Omental fat pad (tissue), 4 donors: ENCODE data around the gene METTL8. TPM values are rescaled to one million over a fixed set of nuclear protein-coding genes. Genes with fewer than 3 reads are reported as not detected.
"Not testable (repeated sequence)": the region's sequence is repeated elsewhere in the genome, so short reads cannot be mapped to it uniquely, and the experiment has no call there.

ENCODE experiments used
- ATAC-seq: fragments of 150-250 bp; one replicate; pipeline ENCODE4 v1.9.1; 2016; ENCODE audit warnings: mild to moderate bottlenecking, moderate library complexity; ENCODE audit not compliant: low FRiP score
- DNase-seq: peaks from one replicate; pipeline ENCODE4 v3.0.0-alpha.2; 2019; ENCODE audit warnings: low spot score
- total RNA-seq, 4 donors: library from RNA; depleted of rRNA; stranded (reverse); fragments of >200 nt; gene quantifications; one replicate each; pipeline ENCODE4 v1.1.0, GENCODE V29; 2016
- TF ChIP-seq, protein P1 (sequence below), 3 donors: fragments of 450-650 bp; IDR thresholded peaks; one replicate each; pipeline ENCODE4 v1.5.1; 2016 to 2017; ENCODE audit warnings: antibody characterized with exemption in 3 of 3, mild to moderate bottlenecking in 3 of 3, moderate library complexity in 2 of 3

METTL8 gene
- total RNA-seq, 4 donors from 2014 or later = 10.7 to 25.0 (median 19.0) TPM

DNA sequence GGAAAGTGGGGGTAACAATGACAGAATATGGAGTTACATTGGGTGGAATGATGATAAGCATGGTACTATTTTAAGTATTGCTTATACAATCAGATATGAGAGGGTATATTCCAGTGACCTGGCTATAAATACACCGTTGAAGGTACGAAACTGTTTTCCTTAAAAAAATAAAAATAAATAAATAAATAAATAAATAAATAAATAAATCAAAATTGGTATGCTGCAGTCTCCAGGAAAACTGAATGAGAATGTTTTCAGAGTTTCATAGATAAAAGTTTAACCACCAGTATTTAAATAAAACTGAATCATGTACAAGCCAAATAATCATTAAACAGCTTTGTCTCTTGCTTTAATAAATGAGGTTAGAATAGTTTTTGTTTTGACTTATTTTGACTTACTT, 71.4 kb downstream of the METTL8 start:
- DNase-seq (no peak), ATAC-seq (no peak)
- TF ChIP-seq, protein P1, sequence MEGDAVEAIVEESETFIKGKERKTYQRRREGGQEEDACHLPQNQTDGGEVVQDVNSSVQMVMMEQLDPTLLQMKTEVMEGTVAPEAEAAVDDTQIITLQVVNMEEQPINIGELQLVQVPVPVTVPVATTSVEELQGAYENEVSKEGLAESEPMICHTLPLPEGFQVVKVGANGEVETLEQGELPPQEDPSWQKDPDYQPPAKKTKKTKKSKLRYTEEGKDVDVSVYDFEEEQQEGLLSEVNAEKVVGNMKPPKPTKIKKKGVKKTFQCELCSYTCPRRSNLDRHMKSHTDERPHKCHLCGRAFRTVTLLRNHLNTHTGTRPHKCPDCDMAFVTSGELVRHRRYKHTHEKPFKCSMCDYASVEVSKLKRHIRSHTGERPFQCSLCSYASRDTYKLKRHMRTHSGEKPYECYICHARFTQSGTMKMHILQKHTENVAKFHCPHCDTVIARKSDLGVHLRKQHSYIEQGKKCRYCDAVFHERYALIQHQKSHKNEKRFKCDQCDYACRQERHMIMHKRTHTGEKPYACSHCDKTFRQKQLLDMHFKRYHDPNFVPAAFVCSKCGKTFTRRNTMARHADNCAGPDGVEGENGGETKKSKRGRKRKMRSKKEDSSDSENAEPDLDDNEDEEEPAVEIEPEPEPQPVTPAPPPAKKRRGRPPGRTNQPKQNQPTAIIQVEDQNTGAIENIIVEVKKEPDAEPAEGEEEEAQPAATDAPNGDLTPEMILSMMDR (IDR thresholded peaks at IDR 0.05) = no peak

DNA sequence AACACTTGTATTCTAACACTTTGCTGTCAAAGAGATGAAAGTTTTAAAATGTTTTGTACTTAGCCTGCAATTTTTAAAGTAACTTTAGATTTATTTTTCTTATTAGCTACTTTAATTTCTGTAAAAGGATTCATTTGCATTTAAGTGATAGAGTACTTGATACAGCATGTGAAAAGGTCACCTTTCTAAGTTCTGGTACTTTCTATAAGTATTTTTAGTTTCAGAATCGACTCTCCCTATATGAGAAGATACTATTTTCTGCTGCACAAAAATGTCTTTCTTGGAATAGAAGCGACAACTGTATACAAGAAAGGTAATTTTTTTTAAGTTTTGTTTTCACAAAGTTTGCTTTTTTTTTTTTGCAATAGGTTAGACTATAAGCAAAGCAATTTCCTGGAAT, 72.9 kb downstream of the METTL8 start:
- DNase-seq = no peak
- ATAC-seq = no peak
- TF ChIP-seq, protein P1 (IDR thresholded peaks at IDR 0.05) = no peak

DNA sequence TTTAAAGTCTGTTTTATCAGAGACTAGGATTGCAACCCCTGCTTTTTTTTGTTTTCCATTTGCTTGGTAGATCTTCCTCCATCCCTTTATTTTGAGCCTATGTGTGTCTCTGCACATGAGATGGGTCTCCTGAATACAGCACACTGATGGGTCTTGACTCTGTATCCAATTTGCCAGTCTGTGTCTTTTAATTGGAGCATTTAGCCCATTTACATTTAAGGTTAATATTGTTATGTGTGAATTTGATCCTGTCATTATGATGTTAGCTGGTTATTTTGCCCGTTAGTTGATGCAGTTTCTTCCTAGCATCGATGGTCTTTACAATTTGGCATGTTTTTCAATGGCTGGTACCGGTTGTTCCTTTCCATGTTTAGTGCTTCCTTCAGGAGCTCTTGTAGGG, 80.0 kb downstream of the METTL8 start:
- ATAC-seq = not testable (repeated sequence)

DNA sequence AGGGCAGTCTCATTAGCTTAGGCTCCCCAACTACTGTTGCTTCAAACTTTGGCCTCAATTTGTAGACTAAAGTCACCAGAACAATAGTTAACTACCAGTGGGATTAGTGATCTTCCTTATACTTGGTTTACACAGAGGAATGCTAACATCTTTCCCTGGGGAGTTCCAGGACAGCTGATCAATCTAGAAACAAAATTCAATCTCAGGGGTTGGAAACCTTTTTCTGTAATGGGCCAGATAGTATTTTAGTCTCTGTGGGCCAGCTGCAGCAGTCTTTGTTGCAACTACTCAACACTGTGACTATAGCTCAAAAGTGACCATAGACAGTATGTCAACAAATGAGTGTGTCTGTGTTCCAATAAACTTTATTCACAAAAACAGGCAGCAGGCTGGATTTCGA, 85.7 kb downstream of the METTL8 start:
- ATAC-seq = no peak

More for the DNA sequence above, 80.0 kb downstream of the METTL8 start:
- not testable (repeated sequence) for DNase-seq

DNA sequence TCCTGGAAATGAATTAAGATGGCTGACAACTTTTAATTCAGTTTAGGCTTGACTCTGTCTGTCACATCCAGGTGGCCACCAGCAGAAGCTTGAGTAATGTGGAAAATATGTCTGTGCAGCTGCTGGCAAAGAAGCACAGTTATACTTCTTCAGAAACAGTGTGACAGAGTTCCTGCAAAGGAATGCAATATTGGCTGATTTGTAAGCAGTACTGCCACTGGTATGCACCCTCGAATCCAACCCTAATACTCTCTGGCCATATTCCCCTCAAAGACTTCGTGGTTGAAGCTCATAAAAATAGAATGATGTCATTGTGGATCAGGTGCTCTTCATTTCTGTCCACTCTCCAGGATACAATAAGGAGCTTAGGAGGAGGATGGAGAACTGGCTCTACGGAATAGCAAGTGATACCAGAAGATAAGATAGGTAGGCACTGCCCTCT, 86.2 kb downstream of the METTL8 start:
- ATAC-seq = no peak
- DNase-seq = no peak
- TF ChIP-seq, protein P1 (IDR thresholded peaks at IDR 0.05) = no peak

More for the DNA sequence above, 85.7 kb downstream of the METTL8 start:
- DNase-seq = no peak
- TF ChIP-seq, protein P1 (IDR thresholded peaks at IDR 0.05) = no peak

DNA sequence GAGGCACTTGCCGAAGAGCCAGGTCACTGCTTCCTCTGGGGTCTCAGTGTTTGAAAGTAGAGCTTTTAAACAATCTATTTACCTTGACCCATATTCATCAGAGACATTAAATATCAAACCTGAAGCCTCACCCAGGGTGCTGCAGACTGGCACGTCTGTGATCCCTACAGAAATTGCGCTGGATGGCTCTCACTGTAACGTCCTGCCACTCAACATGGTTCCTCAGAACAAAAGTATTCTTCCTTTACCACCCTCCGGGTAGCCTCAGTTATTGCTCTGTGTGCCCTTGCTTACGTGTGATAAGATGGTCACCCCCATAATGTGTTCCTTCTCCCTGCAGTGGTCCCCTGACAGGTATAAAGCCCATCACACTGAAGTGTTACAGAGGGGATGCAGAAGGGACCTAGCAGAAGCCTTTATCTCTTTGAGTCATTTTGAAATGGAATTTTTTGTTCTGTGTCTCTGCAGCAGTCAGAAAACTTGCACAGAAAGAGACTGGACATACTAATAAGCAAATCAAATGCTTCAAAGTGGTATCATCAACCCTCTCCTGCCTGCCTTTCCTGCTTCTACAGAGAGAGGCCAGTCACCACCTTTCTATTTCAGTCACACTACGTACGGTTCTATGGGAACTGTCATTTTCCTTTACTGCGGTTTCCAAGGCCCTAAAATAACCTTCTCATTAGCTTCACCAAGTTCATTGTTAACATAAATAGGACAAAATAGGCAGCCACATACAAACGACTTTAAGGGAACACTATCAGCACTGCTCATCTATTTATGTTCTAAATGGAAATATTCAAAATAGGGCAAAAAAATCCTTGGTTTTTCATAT, 86.8 kb downstream of the METTL8 start:
- TF ChIP-seq, protein P1 (IDR thresholded peaks at IDR 0.05) = no peak
- no peak for ATAC-seq
- no peak for DNase-seq

DNA sequence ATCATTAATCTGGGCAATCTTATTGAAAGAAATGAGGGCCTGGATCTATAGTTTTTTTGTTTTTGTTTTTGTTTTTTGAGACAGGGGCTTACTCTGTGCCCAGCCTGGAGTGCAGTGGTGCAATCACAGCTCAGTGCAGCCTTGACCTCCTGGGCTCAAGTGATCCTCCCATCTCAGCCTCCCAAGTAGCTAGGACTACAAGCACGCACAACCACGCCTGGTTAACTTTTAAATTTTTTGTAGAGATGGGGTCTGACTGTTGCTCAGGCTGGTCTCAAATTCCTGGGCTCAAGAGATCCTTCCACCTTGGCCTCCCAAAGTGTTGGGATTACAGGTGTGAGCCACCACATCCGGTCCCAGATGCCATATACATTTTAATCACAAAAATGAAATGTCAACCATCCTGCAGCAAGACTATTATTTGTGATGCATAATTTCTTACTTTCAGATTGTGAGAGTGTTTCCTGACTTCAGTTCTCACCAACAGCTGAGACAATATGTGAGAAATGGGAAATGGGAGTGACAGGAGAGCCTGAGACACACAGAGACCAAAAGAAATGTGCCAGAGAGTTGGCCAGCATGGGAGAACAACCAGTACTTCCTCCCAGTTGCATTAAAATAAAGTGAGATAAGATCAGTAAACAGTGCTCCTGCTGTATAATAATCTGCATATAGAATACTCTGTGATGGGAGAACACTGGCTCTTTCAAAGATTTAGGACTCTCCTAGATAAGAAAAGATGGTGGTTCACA, 87.6 kb downstream of the METTL8 start:
- ATAC-seq = no peak
- no peak for DNase-seq
- TF ChIP-seq, protein P1 (IDR thresholded peaks at IDR 0.05) = no peak
